PC-9 (cell line): Measurements from ENCODE around the gene UTP15.

Source experiments
- CTCF ChIP-seq: fragments of 200-600 bp; sonication (generic); conservative IDR thresholded peaks from 2 replicates; pipeline ENCODE4 v1.6.1; 2017; ENCODE audit warnings: mixed run types, antibody characterized with exemption, mild to moderate bottlenecking, moderate library complexity
- EZH2 ChIP-seq: fragments of 200-600 bp; sonication (generic); IDR thresholded peaks from 2 replicates; pipeline ENCODE4 v1.8.0; 2017; ENCODE audit warnings: antibody characterized with exemption, low read depth

GRCh38 chr5:73606206-73606753, 40.7 kb downstream of the UTP15 start:
- no peak; the same call in 1 of the 2 replicates for TF ChIP-seq CTCF
- no peak for TF ChIP-seq EZH2
